Activated CD4-positive, alpha-beta T cell treated with anti-CD3 and anti-CD28 coated beads, Interleukin-2, amount 50 U/mL, for 4 hours (primary cell): Measurements from ENCODE around the gene GPR137C.

Source experiments
- DNase-seq, 2 experiments: peaks; one replicate each; pipeline ENCODE4 v3.0.0-alpha.2; 2020

GPR137C gene

GRCh38 chr14:52683985-52684520 is 131.4 kb downstream of the GPR137C start:
- no peak for DNase-seq

- DNase-seq, result no peak
These were observed 133.5 kb downstream of the GPR137C start for GRCh38 chr14:52686176-52686575.
